HFF-Myc (cell line): Measurements from ENCODE around the gene PALM.
A peak's percentile ranks its signal among the peaks of the same experiment; 100 is the strongest.

Experiments used
- DNase-seq: peaks from one replicate; pipeline ENCODE4 v3.0.0-alpha.2; 2011; ENCODE audit warnings: low read depth; ENCODE audit errors: extremely low read depth
- H3K4me3 ChIP-seq: replicated peaks from 2 replicates; pipeline ENCODE4 v1.5.1; 2011; ENCODE audit warnings: low read depth, mild to moderate bottlenecking, control low read depth, low read length
- CTCF ChIP-seq: IDR thresholded peaks from 2 replicates; pipeline ENCODE4 v1.5.1; 2012; ENCODE audit warnings: mild to moderate bottlenecking, low read depth, low read length, control low read depth; ENCODE audit errors: missing control alignments

The PALM gene

GRCh38 chr19:731000-731399 is 22.3 kb downstream of the PALM start:
- no peak for TF ChIP-seq CTCF
- DNase-seq: no peak
- H3K4me3 ChIP-seq: no peak overlapping the region

DNA sequence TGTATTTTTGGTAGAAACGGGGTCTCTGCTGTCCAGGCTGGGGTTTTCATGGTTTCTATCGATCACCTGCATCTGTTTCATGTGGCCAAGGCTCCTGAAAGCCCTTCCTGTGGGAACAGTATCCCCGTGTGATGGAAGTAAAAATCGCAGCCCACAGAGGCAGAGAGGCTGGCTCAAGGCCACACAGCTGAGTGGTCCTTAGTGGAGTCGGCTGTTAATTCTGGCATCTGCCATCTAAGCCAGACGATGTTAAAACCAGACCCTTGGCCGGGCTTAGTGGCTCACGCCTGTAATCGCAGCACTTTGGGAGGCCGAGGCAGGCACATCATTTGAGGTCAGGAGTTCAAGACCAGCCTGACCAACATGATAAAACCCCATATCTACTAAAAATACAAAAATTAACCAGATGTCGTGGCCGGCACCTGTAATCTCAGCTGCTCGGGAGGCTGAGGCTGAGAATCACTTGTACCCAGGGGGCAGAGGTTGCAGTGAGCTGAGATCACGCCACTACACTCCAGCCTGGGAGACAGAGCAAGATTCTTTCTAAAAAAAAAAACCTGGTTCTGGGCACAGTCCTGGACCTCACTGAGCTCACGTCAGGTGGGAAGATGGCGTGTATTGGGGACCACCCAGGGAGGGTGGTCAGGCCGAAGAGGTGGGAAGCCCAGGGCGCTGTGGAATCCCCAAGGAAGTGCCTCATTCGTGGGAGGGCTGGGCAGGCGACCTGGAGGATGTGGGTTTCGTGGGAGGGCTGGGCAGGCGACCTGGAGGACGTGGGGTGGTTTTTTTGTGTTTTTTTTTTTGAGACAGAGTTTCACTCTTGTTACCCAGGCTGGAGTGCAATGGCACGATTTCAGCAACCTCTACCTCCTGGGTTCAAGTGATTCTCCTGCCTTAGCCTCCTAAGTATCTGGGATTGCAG is 23.7 kb downstream of the PALM start:
- no peak overlapping the region for H3K4me3 ChIP-seq
- TF ChIP-seq CTCF: no peak
- DNase-seq: no peak

- no peak overlapping the region for H3K4me3 ChIP-seq
- no peak for DNase-seq
- TF ChIP-seq CTCF: no peak
These were observed 26.0 kb downstream of the PALM start for GRCh38 chr19:734716-735115.

- no peak overlapping the region for H3K4me3 ChIP-seq
- no peak for TF ChIP-seq CTCF
- DNase-seq: no peak
These were observed 27.4 kb downstream of the PALM start for GRCh38 chr19:736125-736524.

- TF ChIP-seq CTCF: peak; percentile 58
- H3K4me3 ChIP-seq: no peak overlapping the region
- no peak for DNase-seq
These were observed 28.9 kb downstream of the PALM start for GRCh38 chr19:737591-738093.

GRCh38 chr19:738509-739128 is 29.9 kb downstream of the PALM start:
- no peak for TF ChIP-seq CTCF
- H3K4me3 ChIP-seq: no peak overlapping the region
- no peak for DNase-seq
